Globus pallidus (tissue), 1 donor: ENCODE measurements around the gene YWHAQ.
"Not testable (repeated sequence)": the region's sequence is repeated elsewhere in the genome, so short reads cannot be mapped to it uniquely, and the experiment has no call there.

Source experiments
- DNase-seq: peaks from one replicate; pipeline ENCODE4 v3.0.0-alpha.2; 2015; ENCODE audit warnings: low spot score

YWHAQ gene

GRCh38 chr2:9552219-9553178, 78.3 kb downstream of the YWHAQ start:
- no peak for DNase-seq

GRCh38 chr2:9550859-9551391, 79.9 kb downstream of the YWHAQ start:
- DNase-seq, result not testable (repeated sequence)

- no peak for DNase-seq
Observed at GRCh38 chr2:9549420-9549819, 81.4 kb downstream of the YWHAQ start.

- no peak for DNase-seq
Observed at GRCh38 chr2:9548506-9548905, 82.3 kb downstream of the YWHAQ start.

- DNase-seq, result no peak
Observed at GRCh38 chr2:9547262-9547991, 83.4 kb downstream of the YWHAQ start.

GRCh38 chr2:9545502-9545901, 85.3 kb downstream of the YWHAQ start:
- no peak for DNase-seq

GRCh38 chr2:9543557-9543956, 87.2 kb downstream of the YWHAQ start:
- no peak for DNase-seq

GRCh38 chr2:9539531-9539930, 91.3 kb downstream of the YWHAQ start:
- DNase-seq, result no peak

- DNase-seq, result no peak
Observed at GRCh38 chr2:9538000-9538507, 92.7 kb downstream of the YWHAQ start.

- DNase-seq, result no peak
Observed at GRCh38 chr2:9536504-9536903, 94.3 kb downstream of the YWHAQ start.

- DNase-seq, result no peak
Observed at GRCh38 chr2:9535177-9535576, 95.6 kb downstream of the YWHAQ start.
